Natural killer cell (primary cell): ENCODE data around the gene SP100. TPM values are rescaled to one million over a fixed set of nuclear protein-coding genes. Genes with fewer than 3 reads are reported as not detected.
"Not testable (repeated sequence)": the region's sequence is repeated elsewhere in the genome, so short reads cannot be mapped to it uniquely, and the experiment has no call there.

Experiments used
- ATAC-seq, 3 donors: fragments of 150-1000 bp in 2 of 3; fragments of 200-7000 bp in 1 of 3; cut with Tn5 transposase; 1 replicate in 1 of 3; 2 replicates in 2 of 3; pipeline ENCODE4 v1.10.0; 2021; ENCODE audit warnings: mild to moderate bottlenecking in 2 of 3, moderate library complexity in 2 of 3
- DNase-seq, 2 donors: peaks; one replicate each; pipeline versions ENCODE4 v3.0.0 to v3.0.0-alpha.2; 2013 to 2021; ENCODE audit warnings: mixed read lengths in 1 of 2
- H3K27ac ChIP-seq: one replicate; pipeline ENCODE4 v1.5.1; 2013; ENCODE audit warnings: mild to moderate bottlenecking, low read length
- H3K27me3 ChIP-seq: one replicate; pipeline ENCODE4 v1.6.1; 2013; ENCODE audit warnings: low read length; ENCODE audit not compliant: control insufficient read depth, insufficient read depth
- H3K36me3 ChIP-seq: one replicate; pipeline ENCODE4 v1.6.1; 2013; ENCODE audit warnings: low read length; ENCODE audit not compliant: control insufficient read depth, insufficient read depth
- H3K4me1 ChIP-seq: one replicate; pipeline ENCODE4 v1.6.1; 2013; ENCODE audit warnings: low read length; ENCODE audit not compliant: control insufficient read depth, insufficient read depth
- H3K4me3 ChIP-seq: one replicate; pipeline ENCODE4 v1.5.1; 2013; ENCODE audit warnings: low read length
- H3K9me3 ChIP-seq: one replicate; pipeline ENCODE4 v1.6.1; 2013; ENCODE audit warnings: low read length; ENCODE audit not compliant: control insufficient read depth, insufficient read depth
- H3K27ac Mint-ChIP-seq, 2 donors: one replicate each; pipeline ENCODE4 v1.8.0; 2022; ENCODE audit warnings: mild to moderate bottlenecking in 2 of 2, mixed read lengths in 2 of 2, moderate library complexity in 1 of 2
- H3K27me3 Mint-ChIP-seq, 2 donors: one replicate each; pipeline ENCODE4 v1.8.0; 2022; ENCODE audit warnings: low read depth in 2 of 2, mixed read lengths in 2 of 2
- H3K36me3 Mint-ChIP-seq: one replicate; pipeline ENCODE4 v1.8.0; 2022; ENCODE audit warnings: mixed read lengths
- H3K4me1 Mint-ChIP-seq, 2 donors: one replicate each; pipeline ENCODE4 v1.8.0; 2022; ENCODE audit warnings: mixed read lengths in 2 of 2
- H3K4me3 Mint-ChIP-seq: one replicate; pipeline ENCODE4 v1.8.0; 2022; ENCODE audit warnings: mild to moderate bottlenecking, moderate library complexity, mixed read lengths
- H3K9me3 Mint-ChIP-seq, 2 donors: one replicate each; pipeline ENCODE4 v1.8.0; 2022; ENCODE audit warnings: mixed read lengths in 2 of 2
- WGBS: methylation state at CpG from one replicate; pipeline ENCODE4 v1.1.7; 2013; ENCODE audit warnings: missing lambda C conversion rate; ENCODE audit not compliant: insufficient coverage; 5-methylcytosine and 5-hydroxymethylcytosine counted together
- intact Hi-C: fragments of 100-400 bp; cut with micrococcal nuclease; formaldehyde crosslinking; loops from one replicate; pipeline ENCODE4 v1.14.2; 2022
- total RNA-seq, 4 donors: library from RNA; stranded (reverse); fragments of 120-200 nt in 1 of 4; gene quantifications; one replicate each; pipeline versions ENCODE4 v1.2.3 to v1.2.4, GENCODE V29; 2013 to 2022
- TF ChIP-seq, protein P1 (sequence below): fragments of 200-600 bp; IDR thresholded peaks from one replicate; pipeline ENCODE4 v1.8.0; 2022; ENCODE audit warnings: antibody characterized with exemption

Gene SP100
- total RNA-seq, 3 donors from 2014 or later (not counting 1 experiment from before 2014, with no cell fraction given) = 338 to 393 (median 363) TPM

DNA sequence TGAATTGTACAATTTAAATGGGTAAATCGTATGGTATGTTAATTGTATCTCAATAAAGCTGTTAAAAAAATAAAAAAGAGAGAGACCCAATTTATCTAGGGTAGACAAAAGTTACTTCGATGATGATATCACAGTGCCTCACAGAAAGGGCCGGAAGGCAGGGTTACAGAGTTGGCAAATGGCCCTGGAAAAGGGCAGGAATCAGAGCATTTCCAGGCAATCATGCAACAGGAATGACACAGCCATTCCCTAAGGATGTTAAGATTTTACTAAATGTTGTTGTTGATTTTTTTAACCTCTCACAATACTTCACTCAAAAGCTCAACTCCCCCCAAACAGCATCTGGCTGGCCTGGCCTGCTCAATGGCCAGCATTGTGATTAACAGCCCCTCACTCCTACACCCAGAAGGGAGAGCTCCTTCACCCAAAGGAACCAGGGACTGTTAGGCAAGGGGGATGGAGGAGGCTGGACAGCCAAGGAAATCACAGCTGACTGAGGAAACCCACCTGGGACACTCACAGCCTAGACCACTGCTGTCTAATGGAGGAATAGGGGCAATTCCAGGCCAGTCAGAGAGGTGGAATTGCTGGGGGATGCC lies 7.7 kb upstream of the SP100 start:
- Mint-ChIP-seq H3K4me1 (peaks cover 26% of the 10 kb centered on the region in 2 donors), H3K36me3 (peaks cover 10% of the 10 kb centered on the region), H3K9me3 (no peaks in the 10 kb centered on the region), H3K27ac (peak overlapping the region; percentile 20 to 70), H3K27me3 (no peaks in the 10 kb centered on the region), H3K4me3 (no peak overlapping the region)
- Histone ChIP-seq H3K4me3 (no peak overlapping the region), H3K36me3 (peaks cover 17% of the 10 kb centered on the region), H3K27ac (no peak overlapping the region), H3K4me1 (peaks cover 22% of the 10 kb centered on the region), H3K27me3 (no peaks in the 10 kb centered on the region), H3K9me3 (no peaks in the 10 kb centered on the region)
- 85% methylated on average over 3 of the region's 3 CpGs for WGBS
- DNase-seq = no peak
- intact Hi-C loops = no loop called here
- no peak for ATAC-seq
- TF ChIP-seq, protein P1, sequence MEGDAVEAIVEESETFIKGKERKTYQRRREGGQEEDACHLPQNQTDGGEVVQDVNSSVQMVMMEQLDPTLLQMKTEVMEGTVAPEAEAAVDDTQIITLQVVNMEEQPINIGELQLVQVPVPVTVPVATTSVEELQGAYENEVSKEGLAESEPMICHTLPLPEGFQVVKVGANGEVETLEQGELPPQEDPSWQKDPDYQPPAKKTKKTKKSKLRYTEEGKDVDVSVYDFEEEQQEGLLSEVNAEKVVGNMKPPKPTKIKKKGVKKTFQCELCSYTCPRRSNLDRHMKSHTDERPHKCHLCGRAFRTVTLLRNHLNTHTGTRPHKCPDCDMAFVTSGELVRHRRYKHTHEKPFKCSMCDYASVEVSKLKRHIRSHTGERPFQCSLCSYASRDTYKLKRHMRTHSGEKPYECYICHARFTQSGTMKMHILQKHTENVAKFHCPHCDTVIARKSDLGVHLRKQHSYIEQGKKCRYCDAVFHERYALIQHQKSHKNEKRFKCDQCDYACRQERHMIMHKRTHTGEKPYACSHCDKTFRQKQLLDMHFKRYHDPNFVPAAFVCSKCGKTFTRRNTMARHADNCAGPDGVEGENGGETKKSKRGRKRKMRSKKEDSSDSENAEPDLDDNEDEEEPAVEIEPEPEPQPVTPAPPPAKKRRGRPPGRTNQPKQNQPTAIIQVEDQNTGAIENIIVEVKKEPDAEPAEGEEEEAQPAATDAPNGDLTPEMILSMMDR = no peak

GRCh38 chr2:230409316-230409715 lies 6.7 kb upstream of the SP100 start:
- H3K27me3 Mint-ChIP-seq, H3K27me3 ChIP-seq, ATAC-seq, H3K4me3 Mint-ChIP-seq, H3K9me3 Mint-ChIP-seq, H3K36me3 ChIP-seq, H3K4me3 ChIP-seq, H3K9me3 ChIP-seq, intact Hi-C loops, H3K27ac ChIP-seq: not testable (repeated sequence)
- peaks cover 23% of the 10 kb centered on the region for H3K4me1 ChIP-seq
- WGBS = 20% methylated on average over 2 of the region's 2 CpGs
- Mint-ChIP-seq H3K36me3 (peaks cover 10% of the 10 kb centered on the region), H3K4me1 (peaks cover 31 to 33% of the 10 kb centered on the region in 2 donors), H3K27ac (peak overlapping the region in 1 of 2 donors; percentile 11)
- peak in 1 of 2 donors; percentile 22 for DNase-seq

- Histone ChIP-seq H3K4me1 (peaks cover 33% of the 10 kb centered on the region), H3K9me3 (no peaks in the 10 kb centered on the region), H3K36me3 (peaks cover 5% of the 10 kb centered on the region), H3K27me3 (no peaks in the 10 kb centered on the region), H3K27ac (no peak overlapping the region), H3K4me3 (no peak overlapping the region)
- peak overlapping the region; percentile 100 for H3K4me3 Mint-ChIP-seq
- peaks cover 2% of the 10 kb centered on the region for H3K36me3 Mint-ChIP-seq
- ATAC-seq (no peak), DNase-seq (no peak)
- intact Hi-C loops = loop anchor here (10.0 kb wide), 2 partner anchors 205 to 385 kb away; no protein-coding TSS in a partner anchor
- peak overlapping the region; percentile 98 to 99 for H3K27ac Mint-ChIP-seq
- H3K27me3 Mint-ChIP-seq = no peaks in the 10 kb centered on the region
- 100% methylated on average over 1 of the region's 1 CpG for WGBS
- H3K4me1 Mint-ChIP-seq = peaks cover 40 to 42% of the 10 kb centered on the region in 2 donors
- H3K9me3 Mint-ChIP-seq = no peaks in the 10 kb centered on the region
- TF ChIP-seq, protein P1 = no peak
Measured at GRCh38 chr2:230410263-230410662, 5.7 kb upstream of the SP100 start.

GRCh38 chr2:230410861-230411569 lies 5.0 kb upstream of the SP100 start:
- DNase-seq (peak in 1 of 2 donors; percentile 53), ATAC-seq (peak in 2 of 3 donors; percentile 4 to 7)
- Histone ChIP-seq H3K4me1 (peaks cover 40% of the 10 kb centered on the region), H3K27ac (peak overlapping the region; percentile 90), H3K36me3 (no peaks in the 10 kb centered on the region), H3K9me3 (no peaks in the 10 kb centered on the region), H3K4me3 (peak overlapping the region; percentile 73), H3K27me3 (no peaks in the 10 kb centered on the region)
- Mint-ChIP-seq H3K27ac (peak overlapping the region; percentile 98 to 99), H3K4me3 (peak overlapping the region; percentile 100), H3K27me3 (no peaks in the 10 kb centered on the region), H3K9me3 (no peaks in the 10 kb centered on the region), H3K4me1 (peaks cover 47 to 50% of the 10 kb centered on the region in 2 donors), H3K36me3 (no peaks in the 10 kb centered on the region)
- TF ChIP-seq, protein P1 = no peak
- intact Hi-C loops = loop anchor here (10.0 kb wide), 2 partner anchors 204 to 384 kb away; no protein-coding TSS in a partner anchor
- 32% methylated on average over 16 of the region's 16 CpGs for WGBS
